Measurements from ENCODE around the gene TFIP11. TPM values are rescaled to one million over a fixed set of nuclear protein-coding genes. Genes with fewer than 3 reads are reported as not detected.
A peak's percentile ranks its signal among the peaks of the same experiment; 100 is the strongest.

The TFIP11 gene
- total RNA-seq, 4 donors from 2014 or later = 30.7 to 66.7 (median 50.0) TPM

- Histone ChIP-seq H3K9me3 (no peaks in the 10 kb centered on the region), H3K36me3 (peaks cover 3 to 6% of the 10 kb centered on the region in 2 donors), H3K4me3 (replicated peaks in 1 of 3) (no peak overlapping the region), H3K27ac (no peak overlapping the region), H3K4me1 (peaks cover 6 to 21% of the 10 kb centered on the region in 2 donors), H3K27me3 (no peaks in the 10 kb centered on the region)
- WGBS, 2 donors = 93 to 94% methylated on average over 12 of the region's 12 CpGs
- TF ChIP-seq CTCF (IDR thresholded peaks at IDR 0.05) (no peak), POLR2A (IDR thresholded peaks at IDR 0.05) (no peak)
- intact Hi-C loops (cut with DNase I) = no loop called here
- no peak for DNase-seq
These were observed 2.3 kb upstream of the TFIP11 start for GRCh38 chr22:26514419-26515161.

- H3K9me3 ChIP-seq = no peaks in the 10 kb centered on the region
- peaks cover 6 to 21% of the 10 kb centered on the region in 2 donors for H3K4me1 ChIP-seq
- TF ChIP-seq CTCF (IDR thresholded peaks at IDR 0.05) (no peak), POLR2A (IDR thresholded peaks at IDR 0.05) (no peak)
- peaks cover 7 to 11% of the 10 kb centered on the region in 2 donors for H3K36me3 ChIP-seq
- no peak overlapping the region for H3K27ac ChIP-seq
- intact Hi-C loops (cut with DNase I) = no loop called here
- 68 to 71% methylated on average over 1 of the region's 1 CpG for WGBS, 2 donors
- no peaks in the 10 kb centered on the region for H3K27me3 ChIP-seq
- DNase-seq = no peak
- no peak overlapping the region for H3K4me3 ChIP-seq (replicated peaks in 1 of 3)
These were observed 1.6 kb upstream of the TFIP11 start for GRCh38 chr22:26513838-26514237.

DNA sequence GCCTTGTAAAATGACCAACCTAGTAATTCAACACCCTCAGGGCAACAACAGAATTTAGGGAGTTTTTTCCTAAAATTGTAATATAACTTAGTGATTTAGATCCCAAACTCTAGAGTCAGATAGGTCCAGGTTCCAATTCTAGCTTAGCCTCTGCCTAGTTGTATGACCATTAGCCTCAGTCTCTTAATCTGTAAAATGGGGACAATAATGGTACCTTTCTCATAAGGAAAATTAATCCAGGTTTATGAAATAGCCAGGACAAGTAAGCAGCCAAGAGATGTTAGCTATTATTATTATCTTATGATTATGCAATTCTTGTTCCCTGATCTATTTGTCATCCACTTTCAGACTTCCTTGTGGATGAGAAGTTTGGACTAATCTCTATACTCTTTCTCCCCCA, 4.1 kb downstream of the TFIP11 start:
- intact Hi-C loops (cut with DNase I) = no loop called here
- no peak overlapping the region for H3K27ac ChIP-seq
- H3K4me3 ChIP-seq (replicated peaks in 1 of 3) = no peak overlapping the region
- TF ChIP-seq CTCF (IDR thresholded peaks at IDR 0.05) = no peak
- no peak for TF ChIP-seq POLR2A (IDR thresholded peaks at IDR 0.05)
- peaks cover 6 to 16% of the 10 kb centered on the region in 2 donors for H3K4me1 ChIP-seq
- peaks cover 51 to 61% of the 10 kb centered on the region in 2 donors for H3K36me3 ChIP-seq
- H3K9me3 ChIP-seq = no peaks in the 10 kb centered on the region
- DNase-seq = no peak
- H3K27me3 ChIP-seq = no peaks in the 10 kb centered on the region

- Histone ChIP-seq H3K9me3 (no peaks in the 10 kb centered on the region), H3K4me1 (no peaks in the 10 kb centered on the region), H3K4me3 (replicated peaks in 1 of 3) (no peak overlapping the region), H3K27me3 (no peaks in the 10 kb centered on the region), H3K36me3 (peaks cover 78 to 92% of the 10 kb centered on the region in 2 donors), H3K27ac (no peak overlapping the region)
- intact Hi-C loops (cut with DNase I) = no loop called here
- TF ChIP-seq CTCF (IDR thresholded peaks at IDR 0.05) (no peak), POLR2A (IDR thresholded peaks at IDR 0.05) (no peak)
- no peak for DNase-seq
- WGBS, 2 donors = 77 to 78% methylated on average over 1 of the region's 1 CpG
These were observed 8.5 kb downstream of the TFIP11 start for GRCh38 chr22:26503758-26504157.

DNA sequence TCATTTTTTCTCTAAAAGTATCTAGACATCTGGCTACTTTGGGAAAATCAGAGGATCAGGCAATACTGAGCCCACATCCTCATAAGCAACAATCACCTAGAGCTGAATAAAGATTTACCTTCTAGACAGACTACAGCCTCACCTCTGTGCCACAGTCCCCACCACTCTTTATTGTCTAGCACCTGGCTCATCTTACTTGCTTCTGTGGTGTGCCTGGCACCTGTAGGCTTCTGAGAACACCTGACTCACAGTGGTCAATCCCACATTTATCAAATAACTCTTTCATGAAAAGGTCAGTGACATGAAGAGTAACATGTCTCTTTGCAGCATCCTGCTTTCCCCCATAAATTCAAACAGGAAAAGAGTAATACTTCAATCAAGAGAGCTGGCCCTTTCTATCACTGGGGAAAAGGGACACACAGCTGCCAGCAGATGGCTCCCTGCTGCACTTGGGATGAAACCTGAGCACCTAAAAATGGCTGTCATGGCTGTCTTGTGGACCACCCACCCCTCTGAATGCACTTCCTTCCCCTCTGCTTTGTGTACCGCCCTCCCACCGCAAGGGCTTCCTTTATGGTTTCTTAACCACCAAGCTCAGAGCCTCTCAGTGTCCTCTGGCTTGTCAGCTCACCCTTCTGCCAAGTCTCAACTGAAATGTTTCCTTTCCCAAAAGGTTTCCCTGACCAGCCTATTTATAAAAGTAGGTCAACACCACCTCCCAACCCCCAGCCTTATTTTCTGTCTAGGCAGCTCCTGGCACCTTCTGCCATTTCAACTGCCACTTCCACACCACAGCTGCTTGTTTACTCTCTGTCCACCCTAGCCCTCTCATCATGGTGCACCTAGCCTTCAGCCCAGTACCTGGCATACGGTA, 9.3 kb downstream of the TFIP11 start:
- H3K4me1 ChIP-seq = no peaks in the 10 kb centered on the region
- H3K9me3 ChIP-seq = no peaks in the 10 kb centered on the region
- WGBS, 2 donors = 43 to 45% methylated on average over 3 of the region's 3 CpGs
- H3K27ac ChIP-seq = no peak overlapping the region
- intact Hi-C loops (cut with DNase I) = no loop called here
- TF ChIP-seq CTCF (IDR thresholded peaks at IDR 0.05) (peak in 3 of 6 experiments; percentile 44 to 50 (median 47)), POLR2A (IDR thresholded peaks at IDR 0.05) (no peak)
- peaks cover 78 to 93% of the 10 kb centered on the region in 2 donors for H3K36me3 ChIP-seq
- DNase-seq = peak; percentile 36 to 40
- no peaks in the 10 kb centered on the region for H3K27me3 ChIP-seq
- no peak overlapping the region for H3K4me3 ChIP-seq (replicated peaks in 1 of 3)
